Tibial nerve (tissue), 4 donors: Measurements from ENCODE around the gene CBX5. TPM values are rescaled to one million over a fixed set of nuclear protein-coding genes. Genes with fewer than 3 reads are reported as not detected.

Experiments
- DNase-seq, 2 donors: peaks; one replicate each; pipeline ENCODE4 v3.0.0-alpha.2; 2019; ENCODE audit warnings: low spot score in 2 of 2
- H3K27ac ChIP-seq, 4 donors: fragments of 200-600 bp; sonication (generic) in 3 of 4; one replicate each; pipeline ENCODE4 v1.5.1; 2017 to 2019; ENCODE audit warnings: mild to moderate bottlenecking in 1 of 4
- H3K27me3 ChIP-seq, 2 donors: fragments of 200-600 bp; sonication (generic) in 1 of 2; one replicate each; pipeline versions ENCODE4 v1.5.1 to v1.6.0; 2017 to 2019
- H3K36me3 ChIP-seq, 3 donors: fragments of 200-600 bp; sonication (generic); one replicate each; pipeline ENCODE4 v1.5.1; 2018 to 2019
- H3K4me1 ChIP-seq, 4 donors: fragments of 200-600 bp; sonication (generic) in 3 of 4; one replicate each; pipeline ENCODE4 v1.5.1; 2017 to 2019
- H3K4me3 ChIP-seq, 4 donors: fragments of 200-600 bp; sonication (generic) in 3 of 4; one replicate each; pipeline ENCODE4 v1.5.1; 2017 to 2019; ENCODE audit warnings: mild to moderate bottlenecking in 1 of 4, moderate library complexity in 1 of 4
- H3K9me3 ChIP-seq, 4 donors: fragments of 200-600 bp; sonication (generic) in 3 of 4; one replicate each; pipeline ENCODE4 v1.5.1; 2017 to 2019
- EP300 ChIP-seq, 2 donors: sonication (generic); formaldehyde crosslinking; IDR thresholded peaks; one replicate each; pipeline ENCODE4 v1.6.1; 2017; ENCODE audit warnings: antibody characterized with exemption in 2 of 2, mild to moderate bottlenecking in 1 of 2
- POLR2A ChIP-seq, 2 donors: fragments of 450-650 bp; IDR thresholded peaks; one replicate each; pipeline ENCODE4 v1.6.1; 2017; ENCODE audit warnings: antibody characterized with exemption in 2 of 2, mild to moderate bottlenecking in 2 of 2, moderate library complexity in 2 of 2
- WGBS, 2 donors: methylation state at CpG; one replicate each; pipeline ENCODE4 v1.1.5; 2018; 5-methylcytosine and 5-hydroxymethylcytosine counted together
- total RNA-seq, 4 donors: library from RNA; depleted of rRNA; stranded (reverse); fragments of >200 nt; gene quantifications; one replicate each; pipeline ENCODE4 v1.1.0, GENCODE V29; 2016
- TF ChIP-seq, protein P1 (sequence below), 5 experiments: fragments of 200-600 bp in 3 of 5; fragments of 450-650 bp in 2 of 5; sonication (generic) in 3 of 5; IDR thresholded peaks; one replicate each; pipeline ENCODE4 v1.5.1; 2016 to 2019; ENCODE audit warnings: antibody characterized with exemption in 5 of 5, mild to moderate bottlenecking in 3 of 5, moderate library complexity in 2 of 5

Gene CBX5
- total RNA-seq, 4 donors from 2014 or later: 32.1 to 50.0 (median 42.4) TPM

DNA sequence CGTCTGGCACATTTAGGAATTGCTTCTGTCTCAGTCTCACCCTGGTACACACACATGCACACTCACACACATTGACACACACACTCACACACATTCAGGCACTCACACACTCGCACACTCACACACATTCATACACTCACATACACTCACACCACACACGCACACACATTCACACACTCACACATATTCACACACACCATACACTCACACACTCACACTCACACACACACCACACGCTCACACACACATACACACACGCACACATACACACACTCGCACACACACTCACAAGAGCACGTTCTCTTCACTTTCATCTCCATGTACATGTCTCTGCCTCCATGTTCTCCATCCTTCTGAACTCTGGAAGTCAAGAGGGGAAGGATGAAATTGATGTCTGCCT is 68.0 kb downstream of the CBX5 start:
- no peak overlapping the region for H3K4me3 ChIP-seq
- no peaks in the 10 kb centered on the region for H3K36me3 ChIP-seq
- no peak overlapping the region for H3K27ac ChIP-seq
- 88 to 91% methylated on average over 7 of the region's 7 CpGs for WGBS, 2 donors
- H3K27me3 ChIP-seq: peaks cover 0 to 21% of the 10 kb centered on the region in 2 donors
- peaks cover 0 to 26% (median 5%) of the 10 kb centered on the region in 4 donors for H3K4me1 ChIP-seq
- H3K9me3 ChIP-seq: no peaks in the 10 kb centered on the region
- TF ChIP-seq, protein P1, sequence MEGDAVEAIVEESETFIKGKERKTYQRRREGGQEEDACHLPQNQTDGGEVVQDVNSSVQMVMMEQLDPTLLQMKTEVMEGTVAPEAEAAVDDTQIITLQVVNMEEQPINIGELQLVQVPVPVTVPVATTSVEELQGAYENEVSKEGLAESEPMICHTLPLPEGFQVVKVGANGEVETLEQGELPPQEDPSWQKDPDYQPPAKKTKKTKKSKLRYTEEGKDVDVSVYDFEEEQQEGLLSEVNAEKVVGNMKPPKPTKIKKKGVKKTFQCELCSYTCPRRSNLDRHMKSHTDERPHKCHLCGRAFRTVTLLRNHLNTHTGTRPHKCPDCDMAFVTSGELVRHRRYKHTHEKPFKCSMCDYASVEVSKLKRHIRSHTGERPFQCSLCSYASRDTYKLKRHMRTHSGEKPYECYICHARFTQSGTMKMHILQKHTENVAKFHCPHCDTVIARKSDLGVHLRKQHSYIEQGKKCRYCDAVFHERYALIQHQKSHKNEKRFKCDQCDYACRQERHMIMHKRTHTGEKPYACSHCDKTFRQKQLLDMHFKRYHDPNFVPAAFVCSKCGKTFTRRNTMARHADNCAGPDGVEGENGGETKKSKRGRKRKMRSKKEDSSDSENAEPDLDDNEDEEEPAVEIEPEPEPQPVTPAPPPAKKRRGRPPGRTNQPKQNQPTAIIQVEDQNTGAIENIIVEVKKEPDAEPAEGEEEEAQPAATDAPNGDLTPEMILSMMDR (IDR thresholded peaks at IDR 0.05): no peak
- TF ChIP-seq EP300 (IDR thresholded peaks at IDR 0.05) (no peak), POLR2A (IDR thresholded peaks at IDR 0.05) (no peak)
- no peak for DNase-seq

DNA sequence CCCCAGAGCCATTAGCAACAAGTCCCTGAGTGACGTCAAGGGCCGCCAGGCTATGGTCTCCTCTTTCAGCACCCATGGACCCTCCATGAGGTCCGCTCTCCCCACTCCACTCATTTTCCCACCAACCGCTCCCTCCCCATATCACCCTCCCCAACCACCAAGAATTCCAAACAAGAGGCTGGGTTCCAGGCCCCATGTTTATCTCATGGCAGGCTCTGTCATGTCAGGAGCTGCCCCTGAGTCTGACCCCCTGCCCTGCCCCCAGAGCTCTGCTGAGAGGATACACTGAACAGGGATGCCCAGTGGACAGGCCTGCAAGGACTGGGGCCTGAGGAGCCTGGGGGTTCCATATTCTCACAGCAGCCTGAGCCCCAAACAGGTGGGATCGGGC is 69.5 kb downstream of the CBX5 start:
- peaks cover 0 to 21% of the 10 kb centered on the region in 2 donors for H3K27me3 ChIP-seq
- no peak overlapping the region for H3K4me3 ChIP-seq
- no peak for DNase-seq
- H3K36me3 ChIP-seq: no peaks in the 10 kb centered on the region
- WGBS, 2 donors: 82 to 96% methylated on average over 5 of the region's 5 CpGs
- peaks cover 0 to 12% (median 0%) of the 10 kb centered on the region in 4 donors for H3K4me1 ChIP-seq
- H3K27ac ChIP-seq: no peak overlapping the region
- TF ChIP-seq POLR2A (IDR thresholded peaks at IDR 0.05): no peak
- TF ChIP-seq, protein P1 (IDR thresholded peaks at IDR 0.05): no peak
- no peak for TF ChIP-seq EP300 (IDR thresholded peaks at IDR 0.05)
- H3K9me3 ChIP-seq: no peaks in the 10 kb centered on the region

DNA sequence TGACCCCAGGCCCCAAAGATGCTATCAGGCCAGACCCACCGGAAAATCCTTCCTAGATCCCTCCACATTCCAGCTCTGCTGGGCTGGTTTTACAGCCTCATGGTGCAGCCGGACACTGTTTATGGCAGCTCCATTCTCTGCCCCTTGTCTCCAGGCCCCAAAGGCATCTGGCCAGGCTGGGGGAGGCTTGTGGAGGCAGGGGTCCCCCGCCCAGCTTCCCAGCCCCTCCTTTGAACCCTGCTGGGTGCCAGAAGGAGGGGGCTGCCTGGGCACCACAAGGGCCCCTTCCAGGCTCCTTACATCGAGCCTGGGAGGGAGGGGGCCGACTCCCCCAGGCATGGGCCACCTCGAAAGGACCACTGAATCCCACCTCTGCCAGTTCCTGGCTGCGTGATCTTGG is 71.3 kb downstream of the CBX5 start:
- TF ChIP-seq, protein P1 (IDR thresholded peaks at IDR 0.05): no peak
- no peak for TF ChIP-seq EP300 (IDR thresholded peaks at IDR 0.05)
- TF ChIP-seq POLR2A (IDR thresholded peaks at IDR 0.05): no peak
- 42 to 44% methylated on average over 7 of the region's 7 CpGs for WGBS, 2 donors
- H3K36me3 ChIP-seq: no peaks in the 10 kb centered on the region
- no peak overlapping the region for H3K4me3 ChIP-seq
- H3K27me3 ChIP-seq: peaks cover 0 to 17% of the 10 kb centered on the region in 2 donors
- H3K27ac ChIP-seq: no peak overlapping the region
- no peaks in the 10 kb centered on the region for H3K9me3 ChIP-seq
- H3K4me1 ChIP-seq: no peaks in the 10 kb centered on the region
- DNase-seq: no peak

DNA sequence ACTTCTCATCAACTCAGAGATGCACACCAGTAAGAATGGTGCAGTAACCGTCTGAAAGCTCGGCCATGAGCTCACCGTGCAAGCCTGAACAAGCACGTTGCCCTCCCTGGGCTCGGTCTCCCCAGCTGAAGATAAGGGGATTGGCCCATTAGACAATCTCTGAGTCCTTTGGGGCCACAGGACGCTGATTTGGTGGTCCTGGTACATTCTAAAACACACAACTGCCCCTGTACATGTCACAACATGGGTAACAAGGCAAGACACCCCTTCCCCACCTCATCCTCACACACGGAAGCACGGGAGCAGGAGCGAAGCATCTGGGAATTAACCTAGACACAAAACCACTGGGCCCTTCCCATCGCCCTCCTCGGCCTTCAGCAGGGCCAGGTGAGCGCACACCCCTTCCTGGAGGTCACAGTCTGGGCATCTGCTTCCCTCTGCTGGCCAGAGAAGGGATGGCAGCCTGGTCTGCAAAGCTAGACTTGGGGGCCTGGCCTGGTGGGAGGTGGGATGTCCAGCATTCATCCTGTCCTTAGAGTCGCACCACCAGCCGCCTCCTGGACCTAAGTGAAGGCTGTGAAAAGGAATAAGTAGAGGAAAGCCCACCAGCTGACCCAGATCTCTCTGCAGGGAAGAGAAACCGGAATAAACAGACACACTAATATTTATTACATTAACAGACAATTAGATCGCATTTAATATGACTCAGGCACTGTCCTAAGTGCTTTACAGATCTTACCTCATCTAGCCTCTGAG is 72.2 kb downstream of the CBX5 start:
- H3K9me3 ChIP-seq: no peaks in the 10 kb centered on the region
- peak; percentile 67 to 88 for DNase-seq
- WGBS, 2 donors: 35 to 37% methylated on average over 16 of the region's 16 CpGs
- H3K36me3 ChIP-seq: no peaks in the 10 kb centered on the region
- no peak overlapping the region for H3K4me3 ChIP-seq
- no peaks in the 10 kb centered on the region for H3K4me1 ChIP-seq
- TF ChIP-seq, protein P1 (IDR thresholded peaks at IDR 0.05): peak; percentile 88 to 94 (median 89)
- TF ChIP-seq EP300 (IDR thresholded peaks at IDR 0.05): no peak
- no peak for TF ChIP-seq POLR2A (IDR thresholded peaks at IDR 0.05)
- no peak overlapping the region for H3K27ac ChIP-seq
- H3K27me3 ChIP-seq: peaks cover 0 to 12% of the 10 kb centered on the region in 2 donors

DNA sequence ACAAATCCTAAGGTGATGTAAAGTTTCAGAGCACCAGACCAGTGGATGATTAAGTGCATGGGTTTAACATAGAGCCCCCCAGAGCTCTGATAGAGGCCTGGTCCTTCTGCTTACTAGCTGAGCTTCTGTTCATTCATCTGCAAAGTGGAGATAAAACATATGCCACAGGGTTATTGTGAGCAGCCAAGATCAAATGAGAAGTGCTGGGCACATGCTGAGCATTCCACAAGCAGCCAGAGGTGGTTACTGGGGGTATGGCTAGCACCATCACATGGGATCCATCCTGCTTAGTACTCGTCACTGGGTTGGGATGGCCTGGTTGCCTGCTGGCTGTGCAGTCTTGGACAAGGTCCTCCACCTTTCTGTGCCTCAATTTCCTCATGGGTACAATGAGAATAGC is 73.1 kb downstream of the CBX5 start:
- DNase-seq: no peak
- Histone ChIP-seq H3K27ac (no peak overlapping the region), H3K4me3 (no peak overlapping the region), H3K9me3 (no peaks in the 10 kb centered on the region), H3K4me1 (no peaks in the 10 kb centered on the region), H3K36me3 (no peaks in the 10 kb centered on the region), H3K27me3 (peaks cover 0 to 7% of the 10 kb centered on the region in 2 donors)
- no peak for TF ChIP-seq EP300 (IDR thresholded peaks at IDR 0.05)
- no peak for TF ChIP-seq POLR2A (IDR thresholded peaks at IDR 0.05)
- TF ChIP-seq, protein P1 (IDR thresholded peaks at IDR 0.05): no peak
- 80 to 82% methylated on average over 1 of the region's 1 CpG for WGBS, 2 donors
